ENCODE results near the gene CREM. TPM values are rescaled to one million over a fixed set of nuclear protein-coding genes. Genes with fewer than 3 reads are reported as not detected.

Gene CREM
- total and polyA plus RNA-seq, 2 of the 8 experiments (the other 6 are each of a cell fraction or from before 2014, with no cell fraction given), result 18.7 to 21.9 TPM

DNA sequence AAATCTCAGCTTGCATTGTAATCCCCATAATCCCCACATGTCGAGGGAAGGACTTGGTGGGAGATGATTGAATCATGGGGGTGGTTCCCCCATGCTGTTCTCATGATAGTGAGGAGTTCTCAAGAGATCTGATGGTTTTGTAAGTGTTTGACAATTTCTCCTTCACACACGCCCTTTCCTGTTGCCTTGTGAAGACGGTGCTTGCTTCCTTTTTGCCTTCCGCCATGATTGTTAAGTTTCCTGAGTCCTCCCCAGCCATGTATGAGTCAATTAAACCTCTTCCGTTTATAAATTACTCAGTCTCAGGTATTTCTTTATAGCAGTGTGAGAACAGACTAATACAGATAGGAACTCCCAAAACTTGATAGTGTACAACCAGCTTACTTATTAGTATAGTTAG, 98.6 kb downstream of the CREM start:
- no peak overlapping the region for H2BK15ac ChIP-seq (ENCODE audit: low read length)
- H4K5ac ChIP-seq (ENCODE audit: insufficient read length, low read depth, low read length), result no peak overlapping the region
- H4K8ac ChIP-seq (ENCODE audit: extremely low read depth, insufficient read depth, low read length), result no peak overlapping the region
- H3K79me2 ChIP-seq (ENCODE audit: control insufficient read depth in 1 of 2, insufficient read depth in 2 of 2, low read length in 2 of 2), result no peaks in the 10 kb centered on the region
- peaks cover 0 to 2% (median under 1%) of the 10 kb centered on the region in 4 experiments; a peak in 4 of 7 replicates for H3K4me1 ChIP-seq (replicated peaks in 1 of 4; ENCODE audit: control insufficient read depth in 3 of 4, insufficient read depth in 4 of 4, low read length in 3 of 4)
- H2AFZ ChIP-seq (ENCODE audit: low read length), result no peak overlapping the region
- H3K23ac ChIP-seq (ENCODE audit: insufficient read length), result no peak overlapping the region
- H3K9me3 ChIP-seq (ENCODE audit: insufficient read depth in 2 of 2, low read depth in 1 of 2, low read length in 1 of 2), result no peaks in the 10 kb centered on the region
- H4K91ac ChIP-seq (replicated peaks; ENCODE audit: insufficient read length, low read length), result no peak overlapping the region
- H2BK5ac ChIP-seq (ENCODE audit: low read depth, low read length), result no peak overlapping the region
- no peak overlapping the region for H3K4me3 ChIP-seq (ENCODE audit: extremely low read depth in 1 of 4, insufficient read depth in 2 of 4, low read depth in 3 of 4, low read length in 4 of 4)
- H3K4ac ChIP-seq (replicated peaks; ENCODE audit: insufficient read length, low read depth, low read length), result no peak overlapping the region
- H4K20me1 ChIP-seq (replicated peaks in 1 of 2; ENCODE audit: control insufficient read depth in 1 of 2, insufficient read depth in 2 of 2, low read length in 2 of 2), result no peaks in the 10 kb centered on the region
- no peaks in the 10 kb centered on the region for H3K79me1 ChIP-seq (ENCODE audit: low read depth, low read length)
- WGBS, 2 experiments (ENCODE audit: extremely low coverage in 1 of 2, insufficient coverage in 1 of 2, insufficient read length in 1 of 2, insufficient replicate concordance in 2 of 2, low coverage in 1 of 2, low lambda C conversion rate in 2 of 2, missing lambda C conversion rate in 1 of 2), result 86% methylated on average over 5 of the region's 5 CpGs; no CpG with 5 or more reads in 1 of the 2 experiments
- no peaks in the 10 kb centered on the region for H3K36me3 ChIP-seq (ENCODE audit: control insufficient read depth in 2 of 4, insufficient read depth in 4 of 4, low read length in 3 of 4)
- no peak overlapping the region for H2AK5ac ChIP-seq (ENCODE audit: low read depth, low read length)
- ChIA-PET CTCF (ENCODE audit: partially characterized antibody) (interaction anchor here (0.9 to 15.6 kb wide), 4 partner anchors 9 to 292 kb away, joined by 3 to 177 read pairs (median 4); no protein-coding TSS in a partner anchor), POLR2A (ENCODE audit: partially characterized antibody) (no interaction called here)
- H3K9ac ChIP-seq (replicated peaks in 1 of 4; ENCODE audit: extremely low read depth in 1 of 4, low read depth in 3 of 4, low read length in 3 of 4), result no peak overlapping the region
- no peaks in the 10 kb centered on the region for H3K23me2 ChIP-seq (ENCODE audit: low read depth, low read length)
- no peak overlapping the region for H3K18ac ChIP-seq (ENCODE audit: extremely low read depth, low read length)
- DNase-seq (ENCODE audit: low read depth in 1 of 2, low spot score in 2 of 2) (peak in 1 of 2 experiments; percentile 30), FAIRE-seq (no peak)
- no peaks in the 10 kb centered on the region for H3K27me3 ChIP-seq (replicated peaks in 1 of 4; ENCODE audit: control insufficient read depth in 3 of 4, extremely low read depth in 1 of 4, insufficient read depth in 3 of 4, low read length in 3 of 4)
- no peak overlapping the region for H3K56ac ChIP-seq (replicated peaks; ENCODE audit: insufficient read length, low read depth, low read length)
- no peak overlapping the region for H3K27ac ChIP-seq (ENCODE audit: low read depth, low read length)
- no peak overlapping the region for H3K14ac ChIP-seq (ENCODE audit: insufficient read length)
- no peak overlapping the region for H2BK12ac ChIP-seq (ENCODE audit: low read depth, low read length)
- H2BK120ac ChIP-seq (replicated peaks; ENCODE audit: low read depth, low read length), result no peak overlapping the region
- H3K4me2 ChIP-seq (ENCODE audit: insufficient read depth in 1 of 2, low read depth in 2 of 2, low read length in 2 of 2), result no peak overlapping the region
- TF ChIP-seq SIX5 (IDR thresholded peaks at IDR 0.05; ENCODE audit: low read depth, low read length) (no peak), SRF (IDR thresholded peaks at IDR 0.05; ENCODE audit: low read depth, low read length) (no peak), POU5F1 (IDR thresholded peaks at IDR 0.05; ENCODE audit: low read depth, low read length) (no peak), KDM5A (IDR thresholded peaks at IDR 0.05; ENCODE audit: low read length) (no peak), EZH2 (IDR thresholded peaks at IDR 0.05; ENCODE audit: low read depth, low read length, severe bottlenecking) (no peak), SUZ12 (IDR thresholded peaks at IDR 0.05; ENCODE audit: low read length) (no peak)
- H2BK20ac ChIP-seq (ENCODE audit: low read length), result no peak overlapping the region
